Measurements from ENCODE around the gene PRR11.
"Not testable (repeated sequence)": the region's sequence is repeated elsewhere in the genome, so short reads cannot be mapped to it uniquely, and the experiment has no call there.

Gene PRR11

GRCh38 chr17:59220328-59221158 is 65.0 kb downstream of the PRR11 start, which contains the start of gene GDPD1:
TSS of gene GDPD1 (plus strand) at chr17:59220511. CDS start at chr17:59220610, 99 bp downstream.
- peak; percentile 95 for DNase-seq (ENCODE audit: low spot score)

- no peak for DNase-seq (ENCODE audit: low spot score)
Observed at GRCh38 chr17:59221159-59221847, 65.8 kb downstream of the PRR11 start.

- DNase-seq (ENCODE audit: low spot score) = no peak
Observed at GRCh38 chr17:59223813-59224212, 68.3 kb downstream of the PRR11 start.

GRCh38 chr17:59228588-59228987 is 73.0 kb downstream of the PRR11 start:
- DNase-seq (ENCODE audit: low spot score) = not testable (repeated sequence)

GRCh38 chr17:59230764-59231163 is 75.2 kb downstream of the PRR11 start:
- DNase-seq (ENCODE audit: low spot score) = no peak

GRCh38 chr17:59234631-59235030 is 79.1 kb downstream of the PRR11 start:
- no peak for DNase-seq (ENCODE audit: low spot score)

GRCh38 chr17:59238906-59239305 is 83.4 kb downstream of the PRR11 start:
- no peak for DNase-seq (ENCODE audit: low spot score)

GRCh38 chr17:59244081-59244480 is 88.5 kb downstream of the PRR11 start:
- DNase-seq (ENCODE audit: low spot score) = no peak
